GM23248 (cell line): ENCODE measurements around the gene SLC22A1.

Experiments
- EZH2 ChIP-seq: fragments of 200-600 bp; sonication (generic); IDR thresholded peaks from 2 replicates; pipeline ENCODE4 v1.6.1; 2018; ENCODE audit warnings: antibody characterized with exemption, mild to moderate bottlenecking; ENCODE audit not compliant: insufficient read depth, poor library complexity, severe bottlenecking
- EZH2phosphoT487 ChIP-seq: fragments of 200-600 bp; sonication (generic); IDR thresholded peaks from 2 replicates; pipeline ENCODE4 v1.6.1; 2018; ENCODE audit warnings: antibody characterized with exemption, moderate library complexity, mild to moderate bottlenecking, low read depth; ENCODE audit not compliant: insufficient read depth

- no peak for TF ChIP-seq EZH2phosphoT487
- TF ChIP-seq EZH2, result no peak
These were observed 13.5 kb upstream of the SLC22A1 start for GRCh38 chr6:160108077-160108476.
